NCI-H2107 (cell line): ENCODE measurements around the gene NRXN3.

ENCODE experiments used
- DNase-seq: peaks from one replicate; lab custom pipeline; 2025; lab: John Stamatoyannopoulos, UW

NRXN3 gene

GRCh38 chr14:79137836-79138235 is 967.7 kb downstream of the NRXN3 start:
- no peak for DNase-seq

GRCh38 chr14:79144896-79145295 is 974.7 kb downstream of the NRXN3 start:
- DNase-seq, result no peak

- no peak for DNase-seq
Observed at GRCh38 chr14:79150226-79150625, 980.1 kb downstream of the NRXN3 start.

GRCh38 chr14:79157369-79157768 is 987.2 kb downstream of the NRXN3 start:
- DNase-seq, result no peak

GRCh38 chr14:79161571-79161970 is 991.4 kb downstream of the NRXN3 start:
- no peak for DNase-seq

- no peak for DNase-seq
Observed at GRCh38 chr14:79162833-79163232, 992.7 kb downstream of the NRXN3 start.

GRCh38 chr14:79165471-79166090 is 995.4 kb downstream of the NRXN3 start:
- DNase-seq, result no peak

- no peak for DNase-seq
Observed at GRCh38 chr14:79166171-79166570, 996.0 kb downstream of the NRXN3 start.

GRCh38 chr14:79167957-79168356 is 997.8 kb downstream of the NRXN3 start:
- DNase-seq, result no peak

GRCh38 chr14:79175671-79176070 is 1005.5 kb downstream of the NRXN3 start:
- no peak for DNase-seq

GRCh38 chr14:79177106-79177505 is 1006.9 kb downstream of the NRXN3 start:
- no peak for DNase-seq

- DNase-seq, result no peak
Observed at GRCh38 chr14:79178719-79179118, 1008.5 kb downstream of the NRXN3 start.

- no peak for DNase-seq
Observed at GRCh38 chr14:79179985-79180384, 1009.8 kb downstream of the NRXN3 start.

- no peak for DNase-seq
Observed at GRCh38 chr14:79180656-79181055, 1010.5 kb downstream of the NRXN3 start.

- no peak for DNase-seq
Observed at GRCh38 chr14:79186523-79186922, 1016.4 kb downstream of the NRXN3 start.

- DNase-seq, result no peak
Observed at GRCh38 chr14:79193689-79194477, 1023.7 kb downstream of the NRXN3 start.

GRCh38 chr14:79196216-79196615 is 1026.0 kb downstream of the NRXN3 start:
- no peak for DNase-seq

- no peak for DNase-seq
Observed at GRCh38 chr14:79197516-79197915, 1027.3 kb downstream of the NRXN3 start.

- DNase-seq, result no peak
Observed at GRCh38 chr14:79199217-79199616, 1029.0 kb downstream of the NRXN3 start.

GRCh38 chr14:79201564-79202207 is 1031.5 kb downstream of the NRXN3 start:
- DNase-seq, result no peak

- DNase-seq, result no peak
Observed at GRCh38 chr14:79204591-79204990, 1034.4 kb downstream of the NRXN3 start.

- DNase-seq, result no peak
Observed at GRCh38 chr14:79209418-79209817, 1039.2 kb downstream of the NRXN3 start.

GRCh38 chr14:79225815-79226214 is 1055.6 kb downstream of the NRXN3 start:
- no peak for DNase-seq
